Measurements from ENCODE around the gene THADA.

- no peak for TF ChIP-seq CTCF (conservative IDR thresholded peaks at IDR 0.05; ENCODE audit: low read length)
- TF ChIP-seq EZH2phosphoT487 (IDR thresholded peaks at IDR 0.05; ENCODE audit: borderline replicate concordance, low read depth, low read length), result no peak
Observed at GRCh38 chr2:43605851-43606250, 10.0 kb upstream of the THADA start.

All from OCI-LY7 (cell line).